Measurements from ENCODE around the gene FBXO45.

- TF ChIP-seq FOXA2 (IDR thresholded peaks at IDR 0.05): no peak
- TF ChIP-seq CTCF (IDR thresholded peaks at IDR 0.05; ENCODE audit: low read depth, low read length, missing input control): no peak
Measured at GRCh38 chr3:196608693-196609092, 40.2 kb downstream of the FBXO45 start.

All from liver (tissue), 2 donors.